Activated CD4-positive, alpha-beta T cell treated with anti-CD3 and anti-CD28 coated beads, Interleukin-2, Interleukin-6, amounts not matched to agents 100 ng/mL and 50 ng/mL, durations not matched to agents 16 hours and 8 hours (primary cell): ENCODE measurements around the gene PRPF4.
A peak's percentile ranks its signal among the peaks of the same experiment; 100 is the strongest.
"Not testable (repeated sequence)": the region's sequence is repeated elsewhere in the genome, so short reads cannot be mapped to it uniquely, and the experiment has no call there.

Experiments used
- DNase-seq: peaks from one replicate; pipeline ENCODE4 v3.0.0-alpha.2; 2020

Gene PRPF4

DNA sequence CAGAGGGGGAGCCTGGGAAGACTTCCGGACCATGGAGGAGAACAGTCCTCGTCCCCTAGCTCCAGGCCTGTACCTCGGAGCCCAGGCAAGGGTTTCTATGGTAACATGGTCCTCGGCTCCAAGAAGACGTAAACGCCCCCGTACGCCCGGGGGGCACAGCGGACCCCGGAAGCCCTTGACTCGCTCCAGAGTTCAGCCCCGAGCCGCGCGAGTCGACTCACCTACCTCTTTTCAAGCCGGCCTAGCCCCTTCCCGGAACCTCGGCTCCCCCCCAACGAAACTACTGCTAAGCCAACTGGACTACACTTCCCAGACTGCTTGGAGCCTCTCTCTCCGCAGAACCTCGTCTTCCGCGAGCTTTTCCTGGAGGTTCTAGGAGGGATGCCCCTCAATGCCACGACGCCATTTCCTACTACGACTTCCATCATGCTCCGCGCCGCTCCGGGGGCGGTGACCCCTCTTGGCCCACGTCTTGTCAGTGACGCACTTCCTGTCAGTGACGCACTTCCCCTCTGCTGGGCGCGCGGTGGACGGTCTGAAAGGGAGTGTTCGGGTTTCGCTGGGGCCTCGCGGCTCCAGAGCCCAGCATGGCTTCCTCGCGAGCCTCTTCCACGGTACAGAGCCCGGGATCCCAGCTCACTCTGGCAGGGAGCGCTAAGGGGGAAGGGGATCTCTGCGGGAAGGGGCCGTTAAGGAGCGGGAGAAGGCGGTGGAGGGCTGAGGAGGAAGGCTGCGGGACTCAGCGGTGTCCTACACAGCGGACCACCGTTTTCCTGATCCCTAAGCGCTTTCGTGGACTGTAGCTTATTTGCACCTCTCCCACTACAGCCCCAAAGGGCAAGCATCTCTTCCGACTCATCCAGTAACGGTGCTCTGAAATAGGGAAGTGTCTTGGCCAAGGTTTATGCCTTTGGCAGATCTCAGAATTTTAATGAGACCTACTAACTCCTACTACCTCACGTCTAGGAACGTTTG, at the start of gene PRPF4, which contains the start of gene CDC26:
Gene PRPF4, plus strand, starts transcription at position 502 of the 975 bp plus-strand sequence. Its CDS starts 86 bp downstream, at position 588.
Gene CDC26, minus strand, starts transcription at position 416 of the 975 bp plus-strand sequence. CDS start 3,065 bp downstream, outside the sequence.
- DNase-seq: peak; percentile 97

- DNase-seq: no peak
These were observed 48.0 kb upstream of the PRPF4 start for GRCh38 chr9:113227436-113227835.

- DNase-seq: no peak
These were observed 47.3 kb upstream of the PRPF4 start for GRCh38 chr9:113228130-113228665.

DNA sequence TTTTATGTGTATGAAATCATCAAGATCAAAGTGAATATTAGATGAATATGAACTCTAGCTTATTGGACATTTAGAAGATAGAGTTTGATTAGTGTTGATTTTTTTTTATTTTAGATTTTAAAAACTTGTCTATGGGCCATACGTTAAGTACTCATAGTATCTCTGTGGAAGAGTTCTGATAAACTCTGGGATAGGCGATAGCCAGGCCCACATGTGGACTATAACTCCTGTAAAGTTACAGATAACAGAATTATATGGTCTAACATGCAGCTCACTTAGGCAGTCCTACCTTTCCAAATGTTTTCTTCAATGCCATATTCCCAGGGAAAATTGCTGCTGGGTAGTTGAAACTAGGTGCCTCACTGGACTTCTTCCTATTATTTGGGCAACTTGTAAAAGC, 43.8 kb upstream of the PRPF4 start:
- DNase-seq: no peak

- DNase-seq: not testable (repeated sequence)
These were observed 39.7 kb upstream of the PRPF4 start for GRCh38 chr9:113235701-113236255.

DNA sequence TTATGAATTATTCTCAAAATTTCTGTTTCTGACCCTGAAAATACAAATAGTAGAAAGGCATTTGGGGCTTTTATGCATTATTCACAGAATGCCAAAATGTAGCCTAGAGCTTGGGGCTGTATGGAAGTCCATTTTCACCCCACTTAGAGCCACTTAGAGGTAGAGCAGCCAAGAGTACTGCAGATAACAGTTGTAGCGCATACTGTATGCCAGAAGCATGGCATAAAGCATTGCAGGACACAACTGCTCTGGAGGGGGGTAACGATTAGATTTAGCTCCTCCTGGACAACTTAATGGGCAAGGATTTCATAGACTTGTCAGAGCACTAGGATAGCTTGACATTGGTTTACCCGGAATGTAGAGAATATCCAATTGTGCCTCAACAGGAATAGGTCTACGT, 38.4 kb upstream of the PRPF4 start:
- DNase-seq: no peak

DNA sequence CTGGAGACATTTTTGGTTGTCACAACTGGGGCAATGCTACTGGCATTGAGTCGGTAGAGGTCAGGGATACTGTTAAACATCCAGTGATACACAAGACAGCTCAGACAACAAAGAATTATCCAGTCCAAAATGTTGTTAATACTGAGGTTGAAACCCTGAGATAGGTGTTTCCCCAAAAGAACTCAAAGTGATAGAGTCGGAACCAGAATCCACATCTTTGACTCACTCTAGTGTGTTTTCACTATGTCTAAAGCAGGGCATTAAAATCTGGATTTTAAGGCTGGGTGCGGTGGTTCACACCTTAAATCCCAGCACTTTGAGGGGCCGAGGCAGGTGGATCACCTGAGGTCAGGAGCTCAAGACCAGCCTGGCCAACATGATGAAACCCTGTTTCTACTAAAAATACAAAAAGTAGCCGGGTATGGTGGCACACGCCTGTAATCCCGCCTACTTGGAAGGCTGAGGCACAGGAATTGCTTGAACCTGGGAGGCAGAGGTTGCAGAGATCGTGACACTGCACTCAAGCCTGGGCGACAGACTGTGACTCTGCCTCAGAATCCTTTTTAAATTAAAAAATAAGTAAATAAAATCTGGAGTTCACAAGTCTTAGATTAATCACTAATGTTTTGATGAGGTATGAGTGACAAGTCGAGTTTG, 37.1 kb upstream of the PRPF4 start:
- DNase-seq: no peak

DNA sequence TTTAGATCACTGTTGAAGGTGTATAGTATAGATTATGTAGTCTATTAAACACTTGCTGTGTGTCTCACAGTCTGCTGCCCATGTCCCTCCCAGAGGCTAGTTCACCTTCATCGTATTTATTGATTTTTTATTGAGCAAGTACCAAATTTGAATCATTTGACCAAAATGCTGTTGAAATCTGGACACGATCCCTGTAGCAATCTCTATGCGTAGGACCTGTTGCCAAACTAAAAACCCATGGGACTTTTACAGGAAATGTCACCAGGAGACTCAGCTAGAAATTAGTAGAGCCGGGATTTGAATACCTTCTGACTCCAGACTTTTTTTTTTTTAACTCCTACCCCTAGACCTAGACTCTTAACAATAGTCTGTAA, 36.6 kb upstream of the PRPF4 start:
- no peak for DNase-seq

GRCh38 chr9:113241161-113241560, 34.3 kb upstream of the PRPF4 start:
- no peak for DNase-seq

GRCh38 chr9:113244556-113244955, 30.9 kb upstream of the PRPF4 start:
- DNase-seq: no peak

- DNase-seq: no peak
These were observed 29.6 kb upstream of the PRPF4 start for GRCh38 chr9:113245894-113246293.

GRCh38 chr9:113246928-113247327, 28.5 kb upstream of the PRPF4 start:
- DNase-seq: no peak

DNA sequence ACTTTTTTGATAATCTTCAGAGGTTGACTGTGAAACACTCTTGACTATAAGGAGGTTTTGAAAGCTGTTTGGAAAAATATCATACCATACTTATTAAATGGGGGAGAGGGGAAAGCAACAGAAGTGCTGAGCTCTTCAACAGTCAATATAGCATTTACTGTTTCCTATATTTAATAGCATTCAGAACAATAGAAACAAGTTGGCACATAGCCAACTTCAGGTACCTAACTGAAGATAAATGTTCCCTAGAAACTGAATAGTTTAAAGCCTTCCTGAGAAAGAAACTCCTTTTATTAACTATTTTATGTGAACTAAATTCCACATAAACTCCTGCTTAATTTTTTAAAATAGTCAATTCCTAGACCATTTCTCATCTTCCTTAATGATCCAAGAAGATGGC, 27.8 kb upstream of the PRPF4 start:
- no peak for DNase-seq

DNA sequence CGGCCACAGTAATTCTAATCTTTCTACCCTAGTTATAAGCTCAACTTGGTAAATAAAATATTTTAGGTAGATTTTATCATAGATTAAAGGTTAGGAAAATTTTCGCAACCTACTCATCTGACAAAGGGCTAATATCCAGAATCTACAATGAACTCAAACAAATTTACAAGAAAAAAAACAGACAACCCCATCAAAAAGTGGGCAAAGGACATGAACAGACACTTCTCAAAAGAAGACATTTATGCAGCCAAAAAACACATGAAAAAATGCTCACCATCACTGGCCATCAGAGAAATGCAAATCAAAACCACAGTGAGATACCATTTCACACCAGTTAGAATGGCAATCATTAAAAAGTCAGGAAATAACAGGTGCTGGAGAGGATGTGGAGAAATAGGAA, 25.8 kb upstream of the PRPF4 start:
- not testable (repeated sequence) for DNase-seq

DNA sequence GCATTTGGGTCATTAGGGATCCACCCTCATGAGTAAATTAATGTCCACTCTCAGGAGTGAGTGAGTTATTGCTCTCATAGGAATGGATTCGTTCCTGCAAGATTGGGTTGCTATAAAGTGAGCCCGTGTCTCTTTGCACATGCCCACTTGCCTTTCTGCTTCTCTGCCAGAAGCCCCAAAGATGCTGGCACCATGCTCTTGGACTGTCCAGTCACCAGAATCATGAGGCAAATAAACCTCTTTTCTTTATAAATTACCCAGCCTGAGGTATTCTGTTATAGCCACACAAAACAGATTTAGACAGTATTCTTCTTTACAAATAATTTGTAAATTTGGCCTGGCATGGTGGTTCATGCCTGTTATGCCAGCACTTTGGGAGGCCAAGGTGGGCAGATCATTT, 24.7 kb upstream of the PRPF4 start:
- no peak for DNase-seq

DNA sequence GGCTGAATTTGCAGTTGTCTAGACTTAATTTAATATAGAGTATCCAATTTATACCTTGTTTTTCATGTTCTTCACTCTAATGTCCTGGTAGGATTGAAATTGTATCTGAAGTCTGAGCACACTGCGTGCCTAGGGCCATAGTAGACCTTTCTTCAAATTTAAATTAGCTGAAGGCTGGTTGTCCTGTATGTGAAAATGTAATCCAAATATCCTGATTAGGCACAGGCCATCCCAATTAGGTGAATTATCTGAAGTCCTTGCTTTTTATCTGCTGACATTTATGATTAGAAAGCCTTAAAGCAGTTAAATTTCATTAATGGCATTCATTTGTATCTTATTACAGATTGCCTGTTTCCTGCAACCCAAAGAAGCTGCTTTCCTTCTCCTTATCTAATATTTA, 20.5 kb upstream of the PRPF4 start:
- DNase-seq: no peak

GRCh38 chr9:113255438-113255837, 20.0 kb upstream of the PRPF4 start:
- no peak for DNase-seq

DNA sequence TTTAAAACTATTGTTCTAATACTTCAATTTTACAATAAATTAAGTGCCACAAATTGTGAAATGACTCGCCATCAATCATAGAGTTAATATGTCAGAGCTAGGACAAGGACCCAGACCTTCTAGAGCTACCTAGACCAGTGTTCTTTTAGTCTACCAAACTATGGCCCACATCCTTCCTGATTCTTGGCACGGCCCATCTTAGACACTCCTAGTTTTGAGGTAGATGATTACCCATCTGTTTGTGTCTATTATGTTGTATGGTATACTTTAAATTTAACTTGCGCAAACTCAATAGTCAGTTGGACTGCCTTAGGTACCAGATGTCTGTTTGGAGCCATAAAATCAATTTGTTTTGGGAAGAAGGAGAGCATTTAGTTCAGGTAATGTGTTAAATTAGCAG, 17.6 kb upstream of the PRPF4 start:
- DNase-seq: no peak

GRCh38 chr9:113258282-113258681, 17.2 kb upstream of the PRPF4 start:
- no peak for DNase-seq

DNA sequence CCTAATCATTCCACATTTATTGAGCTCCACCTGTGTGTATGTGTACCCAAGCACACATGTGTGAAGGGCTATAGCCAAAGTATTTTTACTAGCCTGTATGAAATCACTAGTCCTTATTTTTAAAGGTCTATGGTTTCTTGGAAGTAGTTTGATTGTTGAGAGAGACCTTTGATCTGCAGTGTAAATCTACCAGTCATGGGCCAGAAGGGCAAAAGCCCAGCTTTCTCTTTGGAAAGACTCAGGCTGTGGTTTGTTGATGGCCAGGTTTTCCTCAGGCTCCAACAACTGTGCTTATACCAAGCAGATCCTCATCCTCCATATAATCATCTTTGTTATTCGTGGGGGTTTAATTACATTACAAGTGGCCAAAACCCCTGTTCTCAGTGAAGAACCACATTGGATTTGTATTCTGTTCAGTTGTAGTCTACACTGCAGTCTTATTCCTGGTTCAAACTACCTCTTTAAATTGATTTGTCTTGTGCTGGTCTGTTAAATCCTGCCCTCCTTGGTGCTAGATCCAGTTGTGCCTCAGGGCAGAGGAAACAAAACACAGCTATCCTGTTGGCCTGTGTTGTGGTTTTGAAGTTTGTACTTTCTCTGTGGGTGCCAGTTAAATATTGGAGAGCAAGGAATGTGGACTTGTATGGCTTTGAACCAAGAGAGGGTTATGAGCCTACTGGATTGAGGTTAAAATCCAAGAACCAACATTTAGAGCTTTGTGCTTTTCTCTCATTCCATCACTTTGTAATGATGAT, 13.4 kb upstream of the PRPF4 start:
- no peak for DNase-seq

DNA sequence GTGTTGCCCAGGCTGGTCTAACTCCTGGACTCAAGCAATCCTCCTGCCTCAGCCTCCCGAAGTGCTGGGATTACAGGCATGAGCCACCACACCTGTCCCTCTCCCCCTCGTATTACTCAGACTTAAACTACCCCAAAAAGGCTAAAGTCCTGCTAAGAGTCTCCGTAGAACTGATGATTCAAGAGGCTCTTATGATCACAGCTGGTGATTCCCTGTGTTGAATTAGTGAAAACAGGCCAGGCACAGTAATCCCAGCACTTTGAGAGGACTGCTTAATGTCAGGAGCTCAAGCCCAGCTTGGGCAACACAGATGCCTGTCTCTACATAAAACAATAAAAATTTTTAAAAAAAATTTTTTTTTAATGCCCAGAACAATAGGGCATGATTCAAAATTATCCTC, 9.3 kb upstream of the PRPF4 start:
- no peak for DNase-seq

- DNase-seq: no peak
These were observed 7.4 kb upstream of the PRPF4 start for GRCh38 chr9:113267911-113268566.
